SK-N-MC (cell line): ENCODE measurements around the gene PTCRA.

ENCODE experiments used
- DNase-seq: peaks from one replicate; pipeline ENCODE4 v3.0.0-alpha.2; 2011; ENCODE audit warnings: low read depth, low spot score
- H3K27ac ChIP-seq: fragments of 200-600 bp; sonication (generic); 2 replicates; pipeline ENCODE4 v1.5.1; 2016; ENCODE audit warnings: mixed run types
- H3K36me3 ChIP-seq: fragments of 200-600 bp; sonication (generic); 2 replicates; pipeline ENCODE4 v1.6.1; 2017; ENCODE audit warnings: antibody characterized with exemption, low read length, mixed read lengths; ENCODE audit not compliant: insufficient read depth
- H3K4me3 ChIP-seq: fragments of 200-600 bp; sonication (generic); 2 replicates; pipeline ENCODE4 v1.5.1; 2016
- H3K9ac ChIP-seq: fragments of 200-600 bp; sonication (generic); 2 replicates; pipeline ENCODE4 v1.8.0; 2017; ENCODE audit warnings: mixed run types, mixed read lengths; ENCODE audit not compliant: insufficient read length
- H3K9me3 ChIP-seq: fragments of 200-600 bp; sonication (generic); 2 replicates; pipeline ENCODE4 v1.6.1; 2017; ENCODE audit warnings: low read depth, mild to moderate bottlenecking, antibody characterized with exemption, low read length, moderate library complexity, mixed read lengths
- EZH2 ChIP-seq: fragments of 200-600 bp; sonication (generic); IDR thresholded peaks from one replicate; pipeline ENCODE4 v1.6.1; 2017; ENCODE audit warnings: antibody characterized with exemption
- FOXP2 ChIP-seq: optimal IDR thresholded peaks from 2 replicates; pipeline ENCODE3; 2011; ENCODE audit warnings: mild to moderate bottlenecking, moderate library complexity; ENCODE audit not compliant: insufficient read depth; ENCODE audit errors: extremely low read length, control extremely low read depth
- POLR2AphosphoS5 ChIP-seq: IDR thresholded peaks from 2 replicates; pipeline ENCODE4 v1.6.1; 2012; ENCODE audit warnings: mild to moderate bottlenecking, low read depth, low read length, borderline replicate concordance

The PTCRA gene

GRCh38 chr6:42923666-42924065 lies 7.8 kb downstream of the PTCRA start:
- no peak overlapping the region for H3K27ac ChIP-seq
- H3K9ac ChIP-seq, result no peak overlapping the region
- no peak for DNase-seq
- TF ChIP-seq EZH2 (no peak), FOXP2 (no peak), POLR2AphosphoS5 (no peak)
- no peaks in the 10 kb centered on the region for H3K9me3 ChIP-seq
- no peaks in the 10 kb centered on the region for H3K36me3 ChIP-seq
- no peak overlapping the region for H3K4me3 ChIP-seq

- Histone ChIP-seq H3K9ac (no peak overlapping the region), H3K36me3 (no peaks in the 10 kb centered on the region), H3K27ac (no peak overlapping the region), H3K9me3 (no peaks in the 10 kb centered on the region), H3K4me3 (no peak overlapping the region)
- DNase-seq, result no peak
- TF ChIP-seq EZH2 (no peak), FOXP2 (no peak), POLR2AphosphoS5 (no peak)
These were observed 9.5 kb downstream of the PTCRA start for GRCh38 chr6:42925248-42925857.

- no peaks in the 10 kb centered on the region for H3K9me3 ChIP-seq
- H3K27ac ChIP-seq, result peak within 1 kb of the TSS; percentile 91
- peaks cover 8% of the 10 kb centered on the region; the same call in 1 of the 2 replicates for H3K36me3 ChIP-seq
- DNase-seq, result peak; percentile 99
- H3K9ac ChIP-seq, result peak within 1 kb of the TSS; percentile 80
- peak within 1 kb of the TSS; percentile 88 for H3K4me3 ChIP-seq
- TF ChIP-seq FOXP2 (no peak), POLR2AphosphoS5 (peak; percentile 87), EZH2 (no peak)
These were observed 13.3 kb downstream of the PTCRA start, which contains the start of gene CNPY3 for GRCh38 chr6:42928986-42929820. Gene CNPY3 (plus strand): TSS chr6:42929480. CDS start chr6:42929571, 91 bp downstream.

GRCh38 chr6:42929821-42930360 lies 14.0 kb downstream of the PTCRA start:
- Histone ChIP-seq H3K27ac (peak overlapping the region; percentile 91), H3K9ac (peak overlapping the region; percentile 80), H3K9me3 (no peaks in the 10 kb centered on the region), H3K36me3 (peaks cover 14% of the 10 kb centered on the region; the same call in 1 of the 2 replicates), H3K4me3 (peak overlapping the region; percentile 88)
- peak; percentile 22 for DNase-seq
- TF ChIP-seq POLR2AphosphoS5, result no peak; the same call in 1 of the 2 replicates
- TF ChIP-seq FOXP2, result no peak
- no peak for TF ChIP-seq EZH2

GRCh38 chr6:42932412-42932811 lies 16.6 kb downstream of the PTCRA start:
- no peak overlapping the region for H3K27ac ChIP-seq
- TF ChIP-seq POLR2AphosphoS5 (no peak), FOXP2 (no peak), EZH2 (no peak)
- H3K9me3 ChIP-seq, result no peaks in the 10 kb centered on the region
- peak overlapping the region; percentile 47 for H3K9ac ChIP-seq
- no peak for DNase-seq
- no peak overlapping the region for H3K4me3 ChIP-seq
- peaks cover 29% of the 10 kb centered on the region; the same call in 1 of the 2 replicates for H3K36me3 ChIP-seq

GRCh38 chr6:42933205-42933604 lies 17.4 kb downstream of the PTCRA start:
- Histone ChIP-seq H3K9ac (peak overlapping the region; percentile 7), H3K4me3 (no peak overlapping the region), H3K27ac (no peak overlapping the region; the same call in 1 of the 2 replicates), H3K9me3 (no peaks in the 10 kb centered on the region), H3K36me3 (peaks cover 35% of the 10 kb centered on the region; the same call in 1 of the 2 replicates)
- no peak for TF ChIP-seq FOXP2
- TF ChIP-seq POLR2AphosphoS5, result no peak
- TF ChIP-seq EZH2, result no peak
- DNase-seq, result no peak

- Histone ChIP-seq H3K27ac (no peak overlapping the region), H3K36me3 (peaks cover 38% of the 10 kb centered on the region; the same call in 1 of the 2 replicates), H3K9me3 (no peaks in the 10 kb centered on the region), H3K9ac (no peak overlapping the region), H3K4me3 (no peak overlapping the region)
- TF ChIP-seq EZH2, result no peak
- TF ChIP-seq POLR2AphosphoS5, result no peak
- no peak for TF ChIP-seq FOXP2
- DNase-seq, result no peak
These were observed 19.5 kb downstream of the PTCRA start for GRCh38 chr6:42935322-42935721.

GRCh38 chr6:42936398-42936797 lies 20.5 kb downstream of the PTCRA start:
- no peak for DNase-seq
- no peak overlapping the region for H3K27ac ChIP-seq
- H3K9ac ChIP-seq, result no peak overlapping the region
- H3K9me3 ChIP-seq, result no peaks in the 10 kb centered on the region
- TF ChIP-seq POLR2AphosphoS5, result no peak
- TF ChIP-seq FOXP2, result no peak
- no peak for TF ChIP-seq EZH2
- peaks cover 38% of the 10 kb centered on the region; the same call in 1 of the 2 replicates for H3K36me3 ChIP-seq
- H3K4me3 ChIP-seq, result no peak overlapping the region
